NOMO-1 treated with DMSO at 0.1 percent for 48 hours (cell line): Measurements from ENCODE around the gene MYO9A.

Experiments
- DNase-seq: peaks from one replicate; lab custom pipeline; 2025; ENCODE audit not compliant: unreplicated experiment; lab: John Stamatoyannopoulos, UW

The MYO9A gene

GRCh38 chr15:71811036-71811736, 306.8 kb downstream of the MYO9A start:
- no peak for DNase-seq

GRCh38 chr15:71810256-71811035, 307.5 kb downstream of the MYO9A start, which contains the start of gene NR2E3:
Gene NR2E3, plus strand, starts transcription at chr15:71810554. Its CDS starts 190 bp downstream, at chr15:71810744.
- no peak for DNase-seq

- no peak for DNase-seq
These were observed 308.6 kb downstream of the MYO9A start for GRCh38 chr15:71809346-71809745.

- DNase-seq = no peak
These were observed 309.5 kb downstream of the MYO9A start for GRCh38 chr15:71808311-71809020.

- DNase-seq = no peak
These were observed 310.3 kb downstream of the MYO9A start for GRCh38 chr15:71807691-71808091.

- no peak for DNase-seq
These were observed 310.8 kb downstream of the MYO9A start for GRCh38 chr15:71807125-71807629.

- no peak for DNase-seq
These were observed 311.5 kb downstream of the MYO9A start for GRCh38 chr15:71806452-71806931.

GRCh38 chr15:71804695-71805470, 313.1 kb downstream of the MYO9A start:
- DNase-seq = no peak

- DNase-seq = no peak
These were observed 313.7 kb downstream of the MYO9A start for GRCh38 chr15:71804226-71804625.

- peak; percentile 5 for DNase-seq
These were observed 315.2 kb downstream of the MYO9A start for GRCh38 chr15:71802770-71803169.

GRCh38 chr15:71801935-71802655, 315.9 kb downstream of the MYO9A start:
- no peak for DNase-seq

- DNase-seq = peak; percentile 29
These were observed 316.9 kb downstream of the MYO9A start for GRCh38 chr15:71800835-71801745.

- no peak for DNase-seq
These were observed 317.8 kb downstream of the MYO9A start for GRCh38 chr15:71800190-71800589.

GRCh38 chr15:71798641-71799040, 319.3 kb downstream of the MYO9A start:
- DNase-seq = no peak

- no peak for DNase-seq
These were observed 325.4 kb downstream of the MYO9A start for GRCh38 chr15:71792521-71792920.

GRCh38 chr15:71791975-71792374, 326.0 kb downstream of the MYO9A start:
- DNase-seq = no peak

- no peak for DNase-seq
These were observed 327.9 kb downstream of the MYO9A start for GRCh38 chr15:71790081-71790480.

- no peak for DNase-seq
These were observed 328.3 kb downstream of the MYO9A start for GRCh38 chr15:71789616-71790015.
